HepG2 (cell line): Measurements from ENCODE around the gene NFYC. TPM values are rescaled to one million over a fixed set of nuclear protein-coding genes. Genes with fewer than 3 reads are reported as not detected.

Experiments used
- BRD4 ChIP-seq: sonication (generic); formaldehyde crosslinking; IDR thresholded peaks from 2 replicates; pipeline ENCODE4 v1.4.0; 2020; ENCODE audit warnings: missing genetic modification reagents
- ELF3 ChIP-seq: IDR thresholded peaks from 2 replicates; pipeline ENCODE4 v1.6.1; 2016; ENCODE audit warnings: missing genetic modification reagents, missing compliant biosample characterization
- FLYWCH1 ChIP-seq: sonication (generic); formaldehyde crosslinking; IDR thresholded peaks from 2 replicates; pipeline ENCODE4 v1.8.1; 2023; ENCODE audit warnings: mild to moderate bottlenecking, missing genetic modification reagents
- FOXJ3 ChIP-seq: sonication (generic); formaldehyde crosslinking; IDR thresholded peaks from 2 replicates; pipeline ENCODE4 v1.4.0; 2020; ENCODE audit warnings: missing genetic modification reagents, mild to moderate bottlenecking, borderline replicate concordance
- FOXP1 ChIP-seq, 2 experiments: fragments of 450-650 bp in 1 of 2; IDR thresholded peaks; 2 replicates each; pipeline ENCODE4 v1.6.1; 2017 to 2018; ENCODE audit warnings: antibody characterized with exemption in 1 of 2
- KDM1A ChIP-seq: IDR thresholded peaks from 2 replicates; pipeline ENCODE4 v1.6.1; 2016; ENCODE audit warnings: missing compliant biosample characterization
- KDM6A ChIP-seq: IDR thresholded peaks from 2 replicates; pipeline ENCODE4 v1.6.1; 2016; ENCODE audit warnings: low read depth
- MEF2D ChIP-seq: sonication (generic); formaldehyde crosslinking; IDR thresholded peaks from 2 replicates; pipeline ENCODE4 v1.5.1; 2020; ENCODE audit warnings: mild to moderate bottlenecking, missing genetic modification reagents
- MIER2 ChIP-seq: IDR thresholded peaks from 2 replicates; pipeline ENCODE4 v1.6.1; 2016; ENCODE audit warnings: missing biosample characterization, missing genetic modification reagents
- MIXL1 ChIP-seq: IDR thresholded peaks from 2 replicates; pipeline ENCODE4 v1.6.1; 2016
- PAXIP1 ChIP-seq: sonication (generic); formaldehyde crosslinking; conservative IDR thresholded peaks from 2 replicates; pipeline ENCODE4 v1.4.0; 2020; ENCODE audit warnings: mild to moderate bottlenecking, missing genetic modification reagents, moderate library complexity
- POLR2AphosphoS5 ChIP-seq: IDR thresholded peaks from 2 replicates; pipeline ENCODE4 v1.6.1; 2012; ENCODE audit warnings: low read depth, low read length
- PPARG ChIP-seq: conservative IDR thresholded peaks from 2 replicates; pipeline ENCODE4 v1.6.1; 2016; ENCODE audit warnings: missing biosample characterization, missing genetic modification reagents
- ZBTB1 ChIP-seq: sonication (generic); formaldehyde crosslinking; IDR thresholded peaks from 2 replicates; pipeline ENCODE4 v1.4.0; 2020; ENCODE audit warnings: missing genetic modification reagents, borderline replicate concordance
- ZBTB25 ChIP-seq: IDR thresholded peaks from 2 replicates; pipeline ENCODE4 v1.6.1; 2018; ENCODE audit warnings: missing genetic modification reagents
- ZGPAT ChIP-seq: IDR thresholded peaks from 2 replicates; pipeline ENCODE4 v1.6.1; 2016; ENCODE audit warnings: mild to moderate bottlenecking
- ZNF230 ChIP-seq: sonication (generic); formaldehyde crosslinking; IDR thresholded peaks from 2 replicates; pipeline ENCODE4 v1.4.0; 2020; ENCODE audit warnings: mild to moderate bottlenecking, missing genetic modification reagents
- ZNF44 ChIP-seq: sonication (generic); formaldehyde crosslinking; IDR thresholded peaks from 2 replicates; pipeline ENCODE4 v1.5.1; 2020; ENCODE audit warnings: mild to moderate bottlenecking, missing genetic modification reagents
- ZNF557 ChIP-seq: sonication (generic); formaldehyde crosslinking; IDR thresholded peaks from 2 replicates; pipeline ENCODE4 v1.4.0; 2020; ENCODE audit warnings: missing genetic modification reagents
- ZNF570 ChIP-seq: sonication (generic); formaldehyde crosslinking; IDR thresholded peaks from 2 replicates; pipeline ENCODE4 v1.4.0; 2020; ENCODE audit warnings: mild to moderate bottlenecking, missing genetic modification reagents, borderline replicate concordance
- ZNF652 ChIP-seq: IDR thresholded peaks from 2 replicates; pipeline ENCODE4 v1.6.1; 2016; ENCODE audit warnings: low read depth, borderline replicate concordance
- ZNF770 ChIP-seq: sonication (generic); formaldehyde crosslinking; IDR thresholded peaks from 2 replicates; pipeline ENCODE4 v1.5.0; 2020; ENCODE audit warnings: mild to moderate bottlenecking, missing genetic modification reagents
- ZSCAN25 ChIP-seq: sonication (generic); formaldehyde crosslinking; IDR thresholded peaks from 2 replicates; pipeline ENCODE4 v1.8.0; 2022; ENCODE audit warnings: mild to moderate bottlenecking, missing genetic modification reagents
- polyA plus RNA-seq, 8 experiments: library from polyadenylated mRNA; depleted of rRNA in 3 of 8; stranded (reverse) in 7 of 8; unstranded in 1 of 8; fragments of >200 nt; fragmentation: Illumina TruSeq in 4 of 8; extraction: Trizol in 4 of 8; gene quantifications; 2 replicates each; pipeline versions ENCODE4 v1.2.1 to v1.2.3, GENCODE V29; 2011 to 2016; ENCODE audit warnings: low read depth in 4 of 8, missing spikeins in 1 of 8, mixed read lengths in 1 of 8; ENCODE audit not compliant: insufficient read depth in 1 of 8
- total RNA-seq, 5 experiments: library from RNA; depleted of rRNA; stranded (reverse); fragments of >200 nt; fragmentation: Illumina TruSeq; extraction: Trizol; gene quantifications; 2 replicates each; pipeline ENCODE4 v1.2.3, GENCODE V29; 2016; ENCODE audit warnings: low read depth in 1 of 5

NFYC gene
- total and polyA plus RNA-seq, 2 of the 13 experiments (the other 11 are each of a cell fraction or from before 2014, with no cell fraction given) = 33.9 to 73.7 TPM

- peak; percentile 85 for TF ChIP-seq KDM6A (CRISPR knock-in tag)
- no peak for TF ChIP-seq ZNF230 (CRISPR knock-in tag)
- TF ChIP-seq FOXP1 (IDR thresholded peaks at IDR 0.05) = no peak
- peak; percentile 59 for TF ChIP-seq FOXP1 (CRISPR knock-in tag; IDR thresholded peaks at IDR 0.05)
- peak; percentile 84 for TF ChIP-seq ZNF770
- no peak for TF ChIP-seq FLYWCH1
- peak; percentile 66; the same call in 1 of the 2 replicates for TF ChIP-seq ZSCAN25 (CRISPR knock-in tag)
- peak; percentile 35; the same call in 1 of the 2 replicates for TF ChIP-seq KDM1A (CRISPR knock-in tag)
- peak; percentile 35; the same call in 1 of the 2 replicates for TF ChIP-seq ZNF652
- TF ChIP-seq ZBTB1 (CRISPR knock-in tag) = no peak
- TF ChIP-seq FOXJ3 (CRISPR knock-in tag) = peak; percentile 84; the same call in 1 of the 2 replicates
- TF ChIP-seq ZNF44 (CRISPR knock-in tag) = no peak
- peak; percentile 38; the same call in 1 of the 2 replicates for TF ChIP-seq ELF3 (CRISPR knock-in tag)
- TF ChIP-seq ZNF570 (CRISPR knock-in tag) = no peak
- TF ChIP-seq ZBTB25 (CRISPR knock-in tag) = no peak
- TF ChIP-seq BRD4 = 0 out of 2 replicates have a peak, but pooled peaks have one; percentile 20
- no peak for TF ChIP-seq ZNF557 (CRISPR knock-in tag)
- 0 out of 2 replicates have a peak, but pooled peaks have one; percentile 19 for TF ChIP-seq POLR2AphosphoS5
- TF ChIP-seq MIER2 = peak; percentile 42; the same call in 1 of the 2 replicates
- peak; percentile 33; the same call in 1 of the 2 replicates for TF ChIP-seq ZGPAT (CRISPR knock-in tag)
- peak; percentile 88 for TF ChIP-seq MEF2D (CRISPR knock-in tag)
- peak; percentile 68 for TF ChIP-seq MIXL1 (CRISPR knock-in tag)
- peak; percentile 56 for TF ChIP-seq PPARG (CRISPR knock-in tag)
- TF ChIP-seq PAXIP1 (CRISPR knock-in tag) = peak; percentile 98
Observed at GRCh38 chr1:40758578-40759343, 67.3 kb downstream of the NFYC start (continued).
